K562 treated with DMSO at 1 percent for 24 hours (cell line): Measurements from ENCODE around the gene SLC30A3. TPM values are rescaled to one million over a fixed set of nuclear protein-coding genes. Genes with fewer than 3 reads are reported as not detected.

Experiments used
- total RNA-seq: library from RNA; unstranded; fragments of 300-600 nt; gene quantifications from 2 replicates; pipeline ENCODE4 v1.2.3, GENCODE V29; 2022; ENCODE audit warnings: low read depth; ENCODE audit not compliant: insufficient read depth

Gene SLC30A3, protein sequence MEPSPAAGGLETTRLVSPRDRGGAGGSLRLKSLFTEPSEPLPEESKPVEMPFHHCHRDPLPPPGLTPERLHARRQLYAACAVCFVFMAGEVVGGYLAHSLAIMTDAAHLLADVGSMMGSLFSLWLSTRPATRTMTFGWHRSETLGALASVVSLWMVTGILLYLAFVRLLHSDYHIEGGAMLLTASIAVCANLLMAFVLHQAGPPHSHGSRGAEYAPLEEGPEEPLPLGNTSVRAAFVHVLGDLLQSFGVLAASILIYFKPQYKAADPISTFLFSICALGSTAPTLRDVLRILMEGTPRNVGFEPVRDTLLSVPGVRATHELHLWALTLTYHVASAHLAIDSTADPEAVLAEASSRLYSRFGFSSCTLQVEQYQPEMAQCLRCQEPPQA
- total RNA-seq: 2.3 and 2.8 TPM in 2 replicates

DNA sequence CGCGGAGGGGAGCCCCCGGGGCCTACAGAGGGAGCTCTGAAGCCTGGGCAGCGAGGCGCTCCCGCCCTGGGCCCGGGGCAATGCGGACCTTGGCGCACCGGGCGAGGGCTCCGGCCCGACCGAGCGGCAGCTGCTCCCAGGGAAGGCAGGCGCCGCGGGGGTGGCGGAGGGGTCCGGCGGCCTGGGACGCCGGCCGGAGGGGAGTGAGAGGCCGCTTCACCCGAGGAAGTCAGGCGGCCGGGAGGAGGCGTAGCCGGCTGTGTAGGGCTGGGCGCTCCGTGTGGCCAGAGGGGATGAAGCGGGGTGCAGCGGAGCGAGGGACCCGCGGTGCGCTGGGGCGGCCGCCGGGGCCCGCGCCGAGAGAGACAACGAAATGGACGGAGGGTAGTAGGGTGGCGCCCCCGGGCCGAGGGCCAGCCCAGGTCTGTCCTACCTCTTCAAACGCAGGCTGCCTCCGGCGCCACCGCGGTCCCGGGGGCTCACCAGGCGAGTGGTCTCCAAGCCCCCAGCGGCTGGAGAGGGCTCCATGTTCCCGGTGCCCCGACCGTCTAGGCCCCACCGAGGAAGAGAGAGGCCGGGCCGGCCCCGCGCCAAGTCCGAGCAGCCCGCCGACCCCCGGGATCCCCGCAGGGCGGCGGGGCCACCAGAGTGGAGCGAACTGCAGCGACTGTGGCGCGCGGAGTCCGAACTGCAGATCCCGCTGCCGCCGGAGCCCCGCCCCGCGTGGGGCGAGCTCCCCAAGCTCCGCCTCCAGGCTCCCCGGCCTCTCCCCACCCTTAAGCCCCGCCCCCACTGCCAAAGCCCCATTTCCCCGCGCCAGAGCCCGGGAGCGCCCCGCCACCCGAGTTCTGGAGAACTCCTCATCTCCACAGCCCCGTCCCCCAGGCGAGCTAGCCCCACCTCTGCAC is at the start of gene SLC30A3:
Gene SLC30A3, minus strand, starts transcription at position 669 of the 908 bp plus-strand sequence. Its CDS starts 141 bp downstream, at position 528.

DNA sequence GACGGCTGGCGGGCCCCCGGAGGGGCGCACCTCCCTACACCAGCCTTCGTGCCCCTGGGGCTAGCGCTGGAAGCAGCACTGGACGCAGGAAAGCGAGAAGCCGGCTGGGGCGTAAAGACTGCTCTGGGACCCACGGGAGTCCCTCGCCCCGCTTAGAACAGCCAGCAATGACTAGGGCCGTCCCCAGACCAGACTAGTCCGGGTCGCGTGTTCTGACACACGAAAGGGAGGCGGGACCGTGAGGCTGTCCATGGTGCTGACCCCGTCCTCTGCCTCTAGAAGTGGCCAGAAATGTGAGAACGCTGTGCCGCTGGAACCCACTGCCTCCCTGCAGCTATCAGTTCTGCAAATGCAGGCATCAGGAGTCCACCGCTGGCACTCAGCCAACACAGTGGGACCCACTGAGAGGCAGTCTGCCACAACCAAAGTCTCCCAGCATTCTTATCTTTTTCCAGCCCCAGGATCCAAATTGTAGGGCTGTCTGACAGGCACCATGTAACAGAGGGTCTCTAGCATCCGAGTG is 45.6 kb upstream of the SLC30A3 start, which contains the start of gene UCN:
Gene UCN, minus strand, starts transcription at position 87 of the 523 bp plus-strand sequence. CDS start 550 bp downstream, outside the sequence.

GRCh38 chr2:27281855-27282559 is 19.2 kb upstream of the SLC30A3 start, which contains the start of gene TRIM54:
Gene TRIM54 (plus strand): TSS chr2:27282429. CDS start chr2:27282732, 303 bp downstream.

GRCh38 chr2:27275211-27276150 is 12.6 kb upstream of the SLC30A3 start, which contains the start of gene DNAJC5G:
Gene DNAJC5G (plus strand): TSS chr2:27275433. CDS start chr2:27276729, 1,296 bp downstream.

GRCh38 chr2:27217173-27218121 is 45.4 kb downstream of the SLC30A3 start, which contains the start of gene CAD:
Gene CAD (plus strand): TSS chr2:27217369. CDS start chr2:27217552, 183 bp downstream.

DNA sequence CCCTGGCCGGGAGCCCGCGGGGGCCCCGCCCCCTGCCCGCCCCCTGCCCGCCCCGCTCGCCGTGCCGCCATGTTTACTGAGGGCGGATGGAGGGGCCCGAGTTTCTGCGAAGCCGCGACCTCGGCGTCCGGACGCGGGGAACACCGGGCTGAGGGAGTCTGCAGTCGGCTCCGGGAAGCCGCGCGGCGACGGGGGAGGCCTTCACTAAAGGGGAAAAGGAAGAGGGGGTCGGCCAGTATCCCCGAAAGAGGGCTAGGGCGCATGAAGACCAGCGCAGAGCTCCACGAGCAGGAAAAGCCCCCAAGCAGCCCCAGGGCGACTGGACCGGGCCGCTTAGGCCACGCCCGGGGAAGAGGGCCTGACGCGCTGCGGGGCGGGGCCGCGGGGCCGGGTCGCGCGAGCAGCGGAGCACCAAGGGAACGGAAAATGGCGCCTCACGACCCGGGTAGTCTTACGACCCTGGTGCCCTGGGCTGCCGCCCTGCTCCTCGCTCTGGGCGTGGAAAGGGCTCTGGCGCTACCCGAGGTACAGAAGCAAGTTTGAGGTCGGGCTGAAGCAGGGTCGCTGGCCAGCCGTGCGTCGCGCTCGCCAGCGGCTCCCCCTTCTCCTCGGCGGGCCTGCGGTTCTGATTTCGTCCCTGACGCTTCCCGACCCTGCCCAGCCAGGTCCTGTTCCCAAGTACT is 50.8 kb downstream of the SLC30A3 start, which contains the start of the genes ATRAID and SLC5A6:
Gene ATRAID, plus strand, starts transcription at position 99 of the 683 bp plus-strand sequence. Its CDS starts 328 bp downstream, at position 427.
Gene SLC5A6, minus strand, starts transcription at position 326 of the 683 bp plus-strand sequence. CDS start 4,618 bp downstream, outside the sequence.

Other genes with a start within 250 kb of the SLC30A3 start
- gene TMEM214, start 230.1 kb downstream of the SLC30A3 start, total RNA-seq: 113 and 117 TPM in 2 replicates
- 39.3 and 43.3 TPM in 2 replicates for gene AGBL5, start 211.4 kb downstream of the SLC30A3 start, total RNA-seq
- 226 and 237 TPM in 2 replicates for gene OST4, start 191.4 kb downstream of the SLC30A3 start, total RNA-seq
- gene EMILIN1, start 184.4 kb downstream of the SLC30A3 start, total RNA-seq: 4.9 and 5.4 TPM in 2 replicates
- 18.6 and 18.8 TPM in 2 replicates for gene KHK, start 176.3 kb downstream of the SLC30A3 start, total RNA-seq
- 0.29 and 0.39 TPM in 2 replicates for gene CGREF1, start 143.9 kb downstream of the SLC30A3 start, total RNA-seq
- gene ABHD1, start 139.2 kb downstream of the SLC30A3 start, total RNA-seq: 0.23 and 0.66 TPM in 2 replicates
- 102 and 109 TPM in 2 replicates for gene PREB, start 128.4 kb downstream of the SLC30A3 start, total RNA-seq
- gene PRR30, start 123.6 kb downstream of the SLC30A3 start, total RNA-seq: not detected in 2 replicates
- gene TCF23, start 114.0 kb downstream of the SLC30A3 start, total RNA-seq: not detected in 2 replicates
- gene ATRAID, start 51.0 kb downstream of the SLC30A3 start, total RNA-seq: 99.2 and 103 TPM in 2 replicates
- gene SLC5A6, start 50.8 kb downstream of the SLC30A3 start, total RNA-seq: 34.1 and 34.6 TPM in 2 replicates
- 45.7 and 49.5 TPM in 2 replicates for gene CAD, start 45.7 kb downstream of the SLC30A3 start, total RNA-seq
- gene DNAJC5G, start 12.4 kb upstream of the SLC30A3 start, total RNA-seq: 0.30 TPM in 1 of 2 replicates, not detected in the other
- not detected in 2 replicates for gene TRIM54, start 19.4 kb upstream of the SLC30A3 start, total RNA-seq
- gene UCN, start 45.4 kb upstream of the SLC30A3 start, total RNA-seq: 5.5 and 11.2 TPM in 2 replicates
- 64.7 and 77.2 TPM in 2 replicates for gene MPV17, start 60.0 kb upstream of the SLC30A3 start, total RNA-seq
- 48.9 and 53.5 TPM in 2 replicates for gene GTF3C2, start 93.7 kb upstream of the SLC30A3 start, total RNA-seq
- 60.9 and 61.9 TPM in 2 replicates for gene EIF2B4, start 107.3 kb upstream of the SLC30A3 start, total RNA-seq
- gene SNX17, start 107.6 kb upstream of the SLC30A3 start, total RNA-seq: 89.8 and 91.5 TPM in 2 replicates
- gene ZNF513, start 117.7 kb upstream of the SLC30A3 start, total RNA-seq: 16.2 and 19.4 TPM in 2 replicates
- gene PPM1G, start 146.5 kb upstream of the SLC30A3 start, total RNA-seq: 120 and 121 TPM in 2 replicates
- gene NRBP1, start 165.6 kb upstream of the SLC30A3 start, total RNA-seq: 68.5 and 71.1 TPM in 2 replicates
- gene KRTCAP3, start 179.3 kb upstream of the SLC30A3 start, total RNA-seq: 2.4 and 3.1 TPM in 2 replicates
- 11.7 and 13.2 TPM in 2 replicates for gene IFT172, start 226.7 kb upstream of the SLC30A3 start, total RNA-seq
- gene FNDC4, start 232.2 kb upstream of the SLC30A3 start, total RNA-seq: 26.3 and 28.8 TPM in 2 replicates
- gene GCKR, start 233.8 kb upstream of the SLC30A3 start, total RNA-seq: 0.52 TPM in 1 of 2 replicates, not detected in the other